GM13977 (cell line): ENCODE results near the gene SENP8.

Experiments used
- DNase-seq: peaks from one replicate; pipeline ENCODE4 v3.0.0; 2012; ENCODE audit warnings: low spot score
- in situ Hi-C: fragments of 300-500 bp; cut with MboI; formaldehyde crosslinking; loops from one replicate; pipeline ENCODE4 v1.12.0; 2022; ENCODE audit warnings: low sequenced_read_pairs, low pct_unique_long_range_greater_than_20kb, mixed read lengths, inconsistent platforms; ENCODE audit not compliant: unreplicated experiment
- TF ChIP-seq, protein P1 (sequence below): IDR thresholded peaks from 2 replicates; pipeline ENCODE4 v1.5.1; 2012; ENCODE audit warnings: mild to moderate bottlenecking, control low read depth; ENCODE audit not compliant: insufficient read depth; ENCODE audit errors: extremely low read depth, missing control alignments

Gene SENP8

DNA sequence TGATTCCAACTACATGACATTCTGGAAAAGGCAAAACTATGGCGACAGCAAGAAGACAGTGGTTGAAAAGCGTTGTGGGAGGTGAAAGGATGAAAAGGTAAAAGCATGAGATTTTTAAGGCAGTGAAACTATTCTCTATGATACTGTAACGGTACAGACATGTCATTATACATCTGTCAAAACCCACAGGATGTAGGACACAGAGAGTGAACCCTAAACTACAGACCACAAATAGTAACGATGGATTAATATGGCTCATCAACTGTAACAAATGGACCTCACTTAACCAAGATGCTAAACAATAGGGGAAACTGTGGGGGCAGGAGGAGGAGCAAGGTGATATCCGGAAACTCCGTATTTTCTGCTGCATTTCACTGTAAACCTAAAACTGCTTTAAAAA, 39.3 kb upstream of the SENP8 start:
- TF ChIP-seq, protein P1, sequence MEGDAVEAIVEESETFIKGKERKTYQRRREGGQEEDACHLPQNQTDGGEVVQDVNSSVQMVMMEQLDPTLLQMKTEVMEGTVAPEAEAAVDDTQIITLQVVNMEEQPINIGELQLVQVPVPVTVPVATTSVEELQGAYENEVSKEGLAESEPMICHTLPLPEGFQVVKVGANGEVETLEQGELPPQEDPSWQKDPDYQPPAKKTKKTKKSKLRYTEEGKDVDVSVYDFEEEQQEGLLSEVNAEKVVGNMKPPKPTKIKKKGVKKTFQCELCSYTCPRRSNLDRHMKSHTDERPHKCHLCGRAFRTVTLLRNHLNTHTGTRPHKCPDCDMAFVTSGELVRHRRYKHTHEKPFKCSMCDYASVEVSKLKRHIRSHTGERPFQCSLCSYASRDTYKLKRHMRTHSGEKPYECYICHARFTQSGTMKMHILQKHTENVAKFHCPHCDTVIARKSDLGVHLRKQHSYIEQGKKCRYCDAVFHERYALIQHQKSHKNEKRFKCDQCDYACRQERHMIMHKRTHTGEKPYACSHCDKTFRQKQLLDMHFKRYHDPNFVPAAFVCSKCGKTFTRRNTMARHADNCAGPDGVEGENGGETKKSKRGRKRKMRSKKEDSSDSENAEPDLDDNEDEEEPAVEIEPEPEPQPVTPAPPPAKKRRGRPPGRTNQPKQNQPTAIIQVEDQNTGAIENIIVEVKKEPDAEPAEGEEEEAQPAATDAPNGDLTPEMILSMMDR = no peak
- DNase-seq = peak; percentile 41
- in situ Hi-C loops = no loop called here

DNA sequence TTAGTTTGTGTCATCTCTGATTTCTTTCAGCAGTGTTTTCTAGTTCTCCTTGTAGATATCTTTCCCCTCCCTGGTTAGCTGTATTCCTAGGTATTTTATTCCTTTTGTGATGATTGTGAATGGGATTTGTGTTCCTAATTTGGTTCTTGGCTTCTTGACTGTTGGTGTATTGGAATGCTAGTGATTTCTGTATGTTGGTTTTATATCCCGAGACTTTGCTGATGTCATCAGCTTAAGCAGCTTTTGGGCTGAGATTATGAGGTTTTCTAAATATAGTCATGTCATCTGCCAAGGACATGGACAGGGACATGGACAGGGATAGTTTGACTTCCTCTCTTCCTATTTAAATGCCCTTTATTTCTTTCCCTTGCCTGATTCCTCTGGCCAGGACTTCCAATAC, 36.0 kb upstream of the SENP8 start:
- DNase-seq = no peak
- TF ChIP-seq, protein P1 = no peak
- in situ Hi-C loops = no loop called here

DNA sequence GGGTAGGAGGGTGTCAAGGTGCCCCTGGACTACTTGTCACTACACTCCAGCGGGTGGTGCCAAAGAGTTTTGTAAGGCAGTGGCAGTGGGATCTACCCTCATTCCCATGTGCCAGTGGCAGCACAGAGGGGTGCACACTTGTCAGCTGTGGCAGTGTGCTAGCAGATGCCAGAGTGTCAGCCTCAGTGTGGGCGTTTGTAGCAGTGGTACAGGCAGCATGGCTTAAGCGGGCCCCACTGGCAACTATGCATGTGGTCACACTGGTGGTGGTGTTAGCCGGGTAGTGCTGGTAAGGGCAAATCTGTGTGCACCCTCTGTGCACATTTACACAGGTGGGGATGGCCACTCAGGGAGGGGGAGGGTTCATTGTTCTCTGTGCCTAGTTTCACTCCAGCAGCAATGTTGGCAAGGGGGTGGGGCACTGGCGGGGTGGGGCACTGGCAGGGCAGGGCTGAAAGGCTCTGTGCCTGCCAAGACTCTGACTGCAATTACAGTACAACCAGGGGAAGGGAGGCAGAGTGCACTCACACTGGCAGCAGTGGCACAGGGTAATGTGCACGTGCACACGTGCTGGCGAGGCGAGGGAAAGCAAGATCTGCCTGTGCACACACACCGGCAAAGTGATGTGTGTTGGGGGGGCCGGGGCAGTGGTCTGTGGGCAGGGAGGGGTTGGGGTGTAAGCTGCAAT, 32.0 kb upstream of the SENP8 start:
- in situ Hi-C loops = no loop called here
- TF ChIP-seq, protein P1 = no peak
- no peak for DNase-seq

DNA sequence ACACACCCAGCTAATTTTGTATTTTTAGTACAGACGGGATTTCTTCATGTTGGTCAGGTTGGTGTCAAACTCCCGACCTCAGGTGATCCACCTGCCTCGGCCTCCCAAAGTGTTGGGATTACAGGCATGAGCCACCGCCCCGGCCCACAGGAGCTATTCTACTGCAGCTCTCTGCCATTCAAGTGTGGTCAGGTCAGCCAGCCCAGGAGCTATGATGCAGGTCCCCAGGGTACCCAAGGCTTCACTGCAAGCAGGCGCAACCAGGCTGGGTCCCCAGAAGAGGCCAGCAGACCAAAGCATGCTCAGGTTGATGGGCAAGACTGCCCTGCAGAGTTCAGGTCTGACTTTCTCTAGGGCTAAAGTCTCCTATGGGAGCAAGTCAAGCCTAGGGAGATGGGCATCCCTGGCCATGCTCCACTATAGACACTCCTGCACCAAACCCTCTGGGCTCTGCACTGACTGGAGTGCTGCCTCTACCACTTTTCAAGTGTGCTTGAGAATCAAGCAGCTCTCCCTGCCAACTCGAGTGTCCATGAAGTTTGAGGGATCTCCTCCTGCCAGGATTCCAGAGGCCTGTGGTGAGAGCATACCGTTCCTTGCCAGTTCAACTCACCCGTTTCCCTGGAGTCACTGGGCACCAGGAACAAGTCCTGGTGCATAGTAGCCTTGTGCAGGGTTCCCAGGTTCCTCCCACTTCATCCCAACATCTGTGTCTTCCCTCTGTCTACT, 31.1 kb upstream of the SENP8 start:
- no peak for DNase-seq
- in situ Hi-C loops = no loop called here
- TF ChIP-seq, protein P1 = no peak

DNA sequence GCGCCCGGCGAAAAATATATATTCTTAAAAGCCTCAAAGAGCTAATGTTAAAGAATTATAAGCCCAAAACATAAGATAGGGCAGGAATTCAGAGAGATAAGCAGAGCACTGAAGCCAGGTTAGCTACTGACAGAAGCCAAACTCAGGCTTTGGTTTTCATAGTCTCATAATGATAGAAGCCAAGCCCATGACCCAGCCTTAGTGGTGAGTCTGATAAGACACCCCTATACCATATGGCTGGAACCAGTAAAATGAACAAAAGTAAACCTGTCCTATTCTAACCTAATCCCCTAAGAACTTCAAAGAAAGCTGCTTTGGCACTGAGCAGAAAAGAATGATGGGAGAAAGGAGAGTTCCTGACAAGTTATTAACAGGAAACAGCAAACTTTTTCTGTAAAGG, 26.2 kb upstream of the SENP8 start:
- TF ChIP-seq, protein P1 = no peak
- no peak for DNase-seq
- in situ Hi-C loops = no loop called here

DNA sequence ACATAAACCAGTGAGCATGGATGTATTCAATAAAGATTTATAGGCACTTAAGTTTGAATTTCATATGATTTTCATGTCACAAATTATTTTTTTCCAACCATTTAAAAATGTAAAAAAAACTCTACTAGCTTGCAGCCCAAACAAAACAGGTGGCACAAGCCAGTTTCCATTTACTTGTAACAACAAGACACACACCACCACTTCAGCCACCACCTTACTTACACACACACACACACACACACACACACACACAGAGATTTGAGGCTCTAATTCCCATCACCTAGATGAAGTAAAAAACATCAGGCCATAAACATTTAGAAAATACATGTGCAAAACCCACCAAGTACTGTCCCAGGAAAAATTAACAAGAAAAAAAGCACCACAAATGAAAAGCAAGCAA, 25.5 kb upstream of the SENP8 start:
- DNase-seq = no peak
- in situ Hi-C loops = no loop called here
- TF ChIP-seq, protein P1 = no peak
